Measurements from ENCODE around the gene MEF2B. TPM values are rescaled to one million over a fixed set of nuclear protein-coding genes. Genes with fewer than 3 reads are reported as not detected.

MEF2B gene
- total and polyA plus RNA-seq, 2 experiments from 2014 or later: 7.4 to 8.3 TPM

GRCh38 chr19:19138109-19138981 is 31.7 kb downstream of the MEF2B start, which contains the start of gene TMEM161A:
TMEM161A (minus strand) TSS chr19:19138478; CDS start chr19:19138428, 50 bp downstream.
- peak; percentile 99 for DNase-seq (ENCODE audit: low spot score)
- Histone ChIP-seq H3K4me2 (peak within 1 kb of the TSS; percentile 99), H4K20me1 (replicated peaks; ENCODE audit: insufficient read depth) (peaks cover 13% of the 10 kb centered on the region; the same call in 1 of the 2 replicates), H3K4me3 (peak within 1 kb of the TSS; percentile 98), H3K36me3 (ENCODE audit: insufficient read depth) (no peaks in the 10 kb centered on the region), H3K9me2 (ENCODE audit: insufficient read depth) (no peaks in the 10 kb centered on the region), H3K79me2 (replicated peaks; ENCODE audit: insufficient read depth) (peaks cover 3% of the 10 kb centered on the region; the same call in 1 of the 2 replicates), H3K27me3 (ENCODE audit: insufficient read depth) (no peaks in the 10 kb centered on the region), H3F3A (replicated peaks; ENCODE audit: low read depth) (peaks cover 10% of the 10 kb centered on the region; the same call in 1 of the 2 replicates), H2AFZ (peak within 1 kb of the TSS; percentile 98), H3K27ac (ENCODE audit: low read depth) (no peak within 1 kb of the TSS), H3K4me1 (ENCODE audit: insufficient read depth) (peaks cover 5% of the 10 kb centered on the region; the same call in 1 of the 2 replicates)
- Mint-ChIP-seq H3K4me3 (peak within 1 kb of the TSS; percentile 99), H3K27me3 (ENCODE audit: insufficient read depth, low read depth, poor library complexity) (peaks cover 39% of the 10 kb centered on the region), H3K36me3 (ENCODE audit: low read depth) (peaks cover 10% of the 10 kb centered on the region), H3K4me1 (peaks cover 9% of the 10 kb centered on the region), H3K9me3 (peaks cover 5% of the 10 kb centered on the region; the same call in 2 of the 3 replicates), H3K27ac (peak within 1 kb of the TSS; percentile 97)
- peak; percentile 92 for ATAC-seq
- TF ChIP-seq JUNB (IDR thresholded peaks at IDR 0.05; ENCODE audit: unreplicated experiment) (no peak), ZNF462 (CRISPR knock-in tag; IDR thresholded peaks at IDR 0.05) (no peak), STAT1 (IDR thresholded peaks at IDR 0.05; ENCODE audit: unreplicated experiment) (no peak), ZNF114 (CRISPR knock-in tag; IDR thresholded peaks at IDR 0.05) (no peak), CREB1 (CRISPR knock-in tag; IDR thresholded peaks at IDR 0.05; ENCODE audit: low read depth) (peak; percentile 80), POLR2AphosphoS5 (IDR thresholded peaks at IDR 0.05; ENCODE audit: low read depth) (peak; percentile 94), REST (IDR thresholded peaks at IDR 0.05; ENCODE audit: unreplicated experiment) (no peak), EZH2 (IDR thresholded peaks at IDR 0.05; ENCODE audit: low read depth, unreplicated experiment) (no peak), EZH2phosphoT487 (IDR thresholded peaks at IDR 0.05; ENCODE audit: unreplicated experiment) (no peak), ZNF331 (CRISPR knock-in tag; IDR thresholded peaks at IDR 0.05; ENCODE audit: low read depth) (no peak), NANOG (IDR thresholded peaks at IDR 0.05; ENCODE audit: borderline replicate concordance) (no peak), ETS1 (IDR thresholded peaks at IDR 0.05) (peak; percentile 79), CTCF (conservative IDR thresholded peaks at IDR 0.05; ENCODE audit: low read depth in 2 of 2) (no peak)
